SK-N-SH treated with all-trans-retinoic acid at 6 μM for 48 hours (cell line): ENCODE data around the gene KLF3.

Experiments
- ATAC-seq: fragments of 200-7000 bp; cut with Tn5 transposase; 3 replicates; pipeline ENCODE4 v1.9.1; 2020; ENCODE audit warnings: mild to moderate bottlenecking, moderate library complexity
- BACH2 ChIP-seq: fragments of 250-450 bp; sonication (Bioruptor Pico); IDR thresholded peaks from 2 replicates; pipeline ENCODE4 v1.9.0; 2021; ENCODE audit warnings: mild to moderate bottlenecking, borderline replicate concordance
- CSDC2 ChIP-seq: fragments of 250-450 bp; sonication (Bioruptor Pico); IDR thresholded peaks from 2 replicates; pipeline ENCODE4 v1.5.0; 2020; ENCODE audit warnings: mild to moderate bottlenecking, moderate library complexity
- ESRRG ChIP-seq: fragments of 250-450 bp; sonication (Bioruptor Pico); IDR thresholded peaks from 2 replicates; pipeline ENCODE4 v1.6.1; 2021; ENCODE audit warnings: mild to moderate bottlenecking
- GLIS3 ChIP-seq: fragments of 250-450 bp; sonication (Bioruptor Pico); IDR thresholded peaks from 2 replicates; pipeline ENCODE4 v1.5.0; 2020; ENCODE audit warnings: mild to moderate bottlenecking, moderate library complexity
- ISL1 ChIP-seq: fragments of 250-450 bp; sonication (Bioruptor Pico); IDR thresholded peaks from 2 replicates; pipeline ENCODE4 v2.1.2; 2022; ENCODE audit warnings: mild to moderate bottlenecking, moderate library complexity
- RARB ChIP-seq: fragments of 250-450 bp; sonication (Bioruptor Pico); IDR thresholded peaks from 2 replicates; pipeline ENCODE4 v1.8.0; 2021; ENCODE audit warnings: mild to moderate bottlenecking, moderate library complexity
- SNAI2 ChIP-seq: fragments of 250-450 bp; sonication (Bioruptor Pico); IDR thresholded peaks from 2 replicates; pipeline ENCODE4 v1.5.0; 2020; ENCODE audit warnings: mild to moderate bottlenecking, moderate library complexity
- TCF4 ChIP-seq: fragments of 250-450 bp; sonication (Bioruptor Pico); IDR thresholded peaks from 2 replicates; pipeline ENCODE4 v1.8.0; 2021; ENCODE audit warnings: mild to moderate bottlenecking, moderate library complexity, borderline replicate concordance
- TOX ChIP-seq: fragments of 250-450 bp; sonication (Bioruptor Pico); IDR thresholded peaks from 2 replicates; pipeline ENCODE4 v1.8.0; 2021; ENCODE audit warnings: mild to moderate bottlenecking, moderate library complexity, borderline replicate concordance
- ZC3H10 ChIP-seq: fragments of 250-450 bp; sonication (Bioruptor Pico); IDR thresholded peaks from 2 replicates; pipeline ENCODE4 v1.5.1; 2021; ENCODE audit warnings: mild to moderate bottlenecking, moderate library complexity
- ZFP3 ChIP-seq: fragments of 250-450 bp; sonication (Bioruptor Pico); IDR thresholded peaks from 2 replicates; pipeline ENCODE4 v1.5.0; 2020; ENCODE audit warnings: mild to moderate bottlenecking, moderate library complexity
- ZFP30 ChIP-seq: fragments of 450-650 bp; formaldehyde crosslinking; IDR thresholded peaks from 2 replicates; pipeline ENCODE4 v1.5.0; 2022; ENCODE audit warnings: mild to moderate bottlenecking, moderate library complexity
- ZNF565 ChIP-seq: fragments of 450-650 bp; formaldehyde crosslinking; conservative IDR thresholded peaks from 2 replicates; pipeline ENCODE4 v1.5.0; 2020; ENCODE audit warnings: low read depth, mild to moderate bottlenecking, moderate library complexity
- ZNF70 ChIP-seq: fragments of 450-650 bp; formaldehyde crosslinking; IDR thresholded peaks from 2 replicates; pipeline ENCODE4 v1.5.0; 2020; ENCODE audit warnings: mild to moderate bottlenecking, moderate library complexity
- ZNF8 ChIP-seq: fragments of 450-650 bp; formaldehyde crosslinking; IDR thresholded peaks from 2 replicates; pipeline ENCODE4 v1.5.0; 2020; ENCODE audit warnings: mild to moderate bottlenecking, moderate library complexity
- TF ChIP-seq, protein P1 (sequence below): fragments of 250-450 bp; sonication (Bioruptor Pico); IDR thresholded peaks from 2 replicates; pipeline ENCODE4 v1.5.1; 2020; ENCODE audit warnings: low read depth, mild to moderate bottlenecking, moderate library complexity
- TF ChIP-seq, protein P2 (sequence below): fragments of 250-450 bp; sonication (Bioruptor Pico); IDR thresholded peaks from 2 replicates; pipeline ENCODE4 v1.5.1; 2021; ENCODE audit warnings: mild to moderate bottlenecking, moderate library complexity
- TF ChIP-seq, protein P3 (sequence below): fragments of 250-450 bp; sonication (Bioruptor Pico); IDR thresholded peaks from 2 replicates; pipeline ENCODE4 v1.8.0; 2020; ENCODE audit warnings: mild to moderate bottlenecking, moderate library complexity, borderline replicate concordance
- TF ChIP-seq, protein P4 (sequence below): fragments of 250-450 bp; sonication (Bioruptor Pico); IDR thresholded peaks from 2 replicates; pipeline ENCODE4 v1.5.0; 2020; ENCODE audit warnings: mild to moderate bottlenecking, moderate library complexity
- TF ChIP-seq, protein P5 (sequence below): fragments of 250-450 bp; sonication (Bioruptor Pico); IDR thresholded peaks from 2 replicates; pipeline ENCODE4 v1.8.0; 2021; ENCODE audit warnings: low read depth, mild to moderate bottlenecking, moderate library complexity, borderline replicate concordance

KLF3 gene

DNA sequence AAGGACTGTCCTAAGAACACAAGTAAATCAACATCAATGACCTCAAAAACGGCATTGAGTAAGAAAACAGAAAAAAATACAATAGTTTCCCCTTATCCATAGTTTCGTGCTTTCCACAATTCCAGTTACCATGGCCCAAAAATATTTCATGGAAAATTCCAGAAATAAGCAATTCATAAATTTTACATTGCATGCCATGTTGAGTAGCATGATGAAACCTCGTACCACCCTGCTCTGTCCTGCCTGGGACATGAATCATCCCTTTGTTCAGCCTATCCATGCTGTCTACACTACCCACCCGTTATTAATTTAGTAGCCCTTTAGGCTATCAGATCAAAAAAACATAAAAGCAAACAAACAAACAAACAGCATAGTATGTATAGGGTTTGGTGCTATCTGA is 51.1 kb downstream of the KLF3 start:
- no peak for ATAC-seq
- TF ChIP-seq ZNF70 (CRISPR knock-in tag) (no peak), GLIS3 (no peak), SNAI2 (CRISPR knock-in tag) (no peak), ISL1 (CRISPR knock-in tag) (no peak), BACH2 (CRISPR knock-in tag) (no peak), ZNF8 (CRISPR knock-in tag) (no peak), ZNF565 (CRISPR knock-in tag) (no peak), TCF4 (CRISPR knock-in tag) (no peak), RARB (CRISPR knock-in tag) (no peak), CSDC2 (CRISPR knock-in tag) (no peak), ZC3H10 (CRISPR knock-in tag) (no peak), ESRRG (no peak), ZFP3 (CRISPR knock-in tag) (no peak)
- TF ChIP-seq, protein P1, sequence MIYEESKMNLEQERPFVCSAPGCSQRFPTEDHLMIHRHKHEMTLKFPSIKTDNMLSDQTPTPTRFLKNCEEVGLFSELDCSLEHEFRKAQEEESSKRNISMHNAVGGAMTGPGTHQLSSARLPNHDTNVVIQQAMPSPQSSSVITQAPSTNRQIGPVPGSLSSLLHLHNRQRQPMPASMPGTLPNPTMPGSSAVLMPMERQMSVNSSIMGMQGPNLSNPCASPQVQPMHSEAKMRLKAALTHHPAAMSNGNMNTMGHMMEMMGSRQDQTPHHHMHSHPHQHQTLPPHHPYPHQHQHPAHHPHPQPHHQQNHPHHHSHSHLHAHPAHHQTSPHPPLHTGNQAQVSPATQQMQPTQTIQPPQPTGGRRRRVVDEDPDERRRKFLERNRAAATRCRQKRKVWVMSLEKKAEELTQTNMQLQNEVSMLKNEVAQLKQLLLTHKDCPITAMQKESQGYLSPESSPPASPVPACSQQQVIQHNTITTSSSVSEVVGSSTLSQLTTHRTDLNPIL (CRISPR knock-in tag), result no peak
- TF ChIP-seq, protein P2, sequence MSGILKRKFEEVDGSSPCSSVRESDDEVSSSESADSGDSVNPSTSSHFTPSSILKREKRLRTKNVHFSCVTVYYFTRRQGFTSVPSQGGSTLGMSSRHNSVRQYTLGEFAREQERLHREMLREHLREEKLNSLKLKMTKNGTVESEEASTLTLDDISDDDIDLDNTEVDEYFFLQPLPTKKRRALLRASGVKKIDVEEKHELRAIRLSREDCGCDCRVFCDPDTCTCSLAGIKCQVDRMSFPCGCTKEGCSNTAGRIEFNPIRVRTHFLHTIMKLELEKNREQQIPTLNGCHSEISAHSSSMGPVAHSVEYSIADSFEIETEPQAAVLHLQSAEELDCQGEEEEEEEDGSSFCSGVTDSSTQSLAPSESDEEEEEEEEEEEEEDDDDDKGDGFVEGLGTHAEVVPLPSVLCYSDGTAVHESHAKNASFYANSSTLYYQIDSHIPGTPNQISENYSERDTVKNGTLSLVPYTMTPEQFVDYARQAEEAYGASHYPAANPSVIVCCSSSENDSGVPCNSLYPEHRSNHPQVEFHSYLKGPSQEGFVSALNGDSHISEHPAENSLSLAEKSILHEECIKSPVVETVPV (CRISPR knock-in tag), result no peak
- TF ChIP-seq, protein P3, sequence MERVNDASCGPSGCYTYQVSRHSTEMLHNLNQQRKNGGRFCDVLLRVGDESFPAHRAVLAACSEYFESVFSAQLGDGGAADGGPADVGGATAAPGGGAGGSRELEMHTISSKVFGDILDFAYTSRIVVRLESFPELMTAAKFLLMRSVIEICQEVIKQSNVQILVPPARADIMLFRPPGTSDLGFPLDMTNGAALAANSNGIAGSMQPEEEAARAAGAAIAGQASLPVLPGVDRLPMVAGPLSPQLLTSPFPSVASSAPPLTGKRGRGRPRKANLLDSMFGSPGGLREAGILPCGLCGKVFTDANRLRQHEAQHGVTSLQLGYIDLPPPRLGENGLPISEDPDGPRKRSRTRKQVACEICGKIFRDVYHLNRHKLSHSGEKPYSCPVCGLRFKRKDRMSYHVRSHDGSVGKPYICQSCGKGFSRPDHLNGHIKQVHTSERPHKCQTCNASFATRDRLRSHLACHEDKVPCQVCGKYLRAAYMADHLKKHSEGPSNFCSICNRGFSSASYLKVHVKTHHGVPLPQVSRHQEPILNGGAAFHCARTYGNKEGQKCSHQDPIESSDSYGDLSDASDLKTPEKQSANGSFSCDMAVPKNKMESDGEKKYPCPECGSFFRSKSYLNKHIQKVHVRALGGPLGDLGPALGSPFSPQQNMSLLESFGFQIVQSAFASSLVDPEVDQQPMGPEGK, result no peak
- TF ChIP-seq, protein P4, sequence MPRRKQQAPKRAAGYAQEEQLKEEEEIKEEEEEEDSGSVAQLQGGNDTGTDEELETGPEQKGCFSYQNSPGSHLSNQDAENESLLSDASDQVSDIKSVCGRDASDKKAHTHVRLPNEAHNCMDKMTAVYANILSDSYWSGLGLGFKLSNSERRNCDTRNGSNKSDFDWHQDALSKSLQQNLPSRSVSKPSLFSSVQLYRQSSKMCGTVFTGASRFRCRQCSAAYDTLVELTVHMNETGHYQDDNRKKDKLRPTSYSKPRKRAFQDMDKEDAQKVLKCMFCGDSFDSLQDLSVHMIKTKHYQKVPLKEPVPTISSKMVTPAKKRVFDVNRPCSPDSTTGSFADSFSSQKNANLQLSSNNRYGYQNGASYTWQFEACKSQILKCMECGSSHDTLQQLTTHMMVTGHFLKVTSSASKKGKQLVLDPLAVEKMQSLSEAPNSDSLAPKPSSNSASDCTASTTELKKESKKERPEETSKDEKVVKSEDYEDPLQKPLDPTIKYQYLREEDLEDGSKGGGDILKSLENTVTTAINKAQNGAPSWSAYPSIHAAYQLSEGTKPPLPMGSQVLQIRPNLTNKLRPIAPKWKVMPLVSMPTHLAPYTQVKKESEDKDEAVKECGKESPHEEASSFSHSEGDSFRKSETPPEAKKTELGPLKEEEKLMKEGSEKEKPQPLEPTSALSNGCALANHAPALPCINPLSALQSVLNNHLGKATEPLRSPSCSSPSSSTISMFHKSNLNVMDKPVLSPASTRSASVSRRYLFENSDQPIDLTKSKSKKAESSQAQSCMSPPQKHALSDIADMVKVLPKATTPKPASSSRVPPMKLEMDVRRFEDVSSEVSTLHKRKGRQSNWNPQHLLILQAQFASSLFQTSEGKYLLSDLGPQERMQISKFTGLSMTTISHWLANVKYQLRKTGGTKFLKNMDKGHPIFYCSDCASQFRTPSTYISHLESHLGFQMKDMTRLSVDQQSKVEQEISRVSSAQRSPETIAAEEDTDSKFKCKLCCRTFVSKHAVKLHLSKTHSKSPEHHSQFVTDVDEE (CRISPR knock-in tag), result no peak
- TF ChIP-seq, all 23 proteins: peak for 0

DNA sequence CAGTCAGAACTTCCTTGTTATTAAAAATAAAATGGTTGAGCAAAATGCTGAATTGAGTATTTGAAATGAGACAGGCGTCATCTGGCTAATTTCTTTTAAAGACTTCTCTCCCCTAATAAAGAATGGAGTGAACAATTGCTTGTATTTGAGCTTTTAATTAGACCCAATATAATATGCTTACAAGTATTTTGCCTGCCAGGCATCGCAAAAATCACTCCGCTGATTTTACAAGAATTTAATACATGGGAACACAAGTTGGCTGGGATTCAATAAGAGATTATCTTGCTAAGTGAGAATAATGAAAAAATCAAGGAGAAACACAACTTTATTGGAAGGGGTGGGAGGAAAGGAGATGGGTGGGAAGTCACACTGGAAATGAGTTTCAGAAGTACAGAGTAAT is 52.3 kb downstream of the KLF3 start:
- no peak for ATAC-seq
- TF ChIP-seq ZFP30 (CRISPR knock-in tag), result no peak
- TF ChIP-seq, protein P3, result no peak
- no peak for TF ChIP-seq ESRRG
- no peak for TF ChIP-seq TOX (CRISPR knock-in tag)
- no peak for TF ChIP-seq BACH2 (CRISPR knock-in tag)
- TF ChIP-seq SNAI2 (CRISPR knock-in tag), result no peak

DNA sequence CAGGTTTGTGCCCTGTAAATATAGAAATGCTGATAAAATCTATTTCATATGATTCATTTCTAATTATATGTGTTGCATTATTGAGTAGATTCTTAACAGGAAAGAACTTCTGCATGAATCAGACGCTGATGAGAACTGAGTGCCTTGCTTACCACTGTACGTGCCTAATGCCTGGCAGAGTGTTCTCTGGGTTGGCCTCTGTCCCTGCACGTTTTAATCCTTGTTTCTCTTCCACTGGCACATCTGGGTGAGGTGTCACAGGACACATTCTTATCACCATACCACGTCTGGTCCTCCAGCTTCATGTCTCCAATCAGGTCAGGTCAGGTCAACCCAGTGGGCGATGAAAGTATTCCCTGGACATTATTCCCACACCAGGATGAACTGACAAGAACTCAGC is 53.6 kb downstream of the KLF3 start:
- TF ChIP-seq GLIS3 (no peak), ZFP30 (CRISPR knock-in tag) (no peak)
- TF ChIP-seq, protein P5, sequence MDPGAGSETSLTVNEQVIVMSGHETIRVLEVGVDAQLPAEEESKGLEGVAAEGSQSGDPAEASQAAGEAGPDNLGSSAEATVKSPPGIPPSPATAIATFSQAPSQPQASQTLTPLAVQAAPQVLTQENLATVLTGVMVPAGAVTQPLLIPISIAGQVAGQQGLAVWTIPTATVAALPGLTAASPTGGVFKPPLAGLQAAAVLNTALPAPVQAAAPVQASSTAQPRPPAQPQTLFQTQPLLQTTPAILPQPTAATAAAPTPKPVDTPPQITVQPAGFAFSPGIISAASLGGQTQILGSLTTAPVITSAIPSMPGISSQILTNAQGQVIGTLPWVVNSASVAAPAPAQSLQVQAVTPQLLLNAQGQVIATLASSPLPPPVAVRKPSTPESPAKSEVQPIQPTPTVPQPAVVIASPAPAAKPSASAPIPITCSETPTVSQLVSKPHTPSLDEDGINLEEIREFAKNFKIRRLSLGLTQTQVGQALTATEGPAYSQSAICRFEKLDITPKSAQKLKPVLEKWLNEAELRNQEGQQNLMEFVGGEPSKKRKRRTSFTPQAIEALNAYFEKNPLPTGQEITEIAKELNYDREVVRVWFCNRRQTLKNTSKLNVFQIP (CRISPR knock-in tag), result no peak
- ATAC-seq, result no peak
